Activated T-cell treated with anti-CD3 and anti-CD28 coated beads, Interleukin-2, amount 50 U/mL, for 48 hours (primary cell): ENCODE data around the gene DPP6.

Source experiments
- DNase-seq, 2 experiments: peaks; one replicate each; pipeline ENCODE4 v3.0.0-alpha.2; 2020

Gene DPP6

GRCh38 chr7:154679379-154680053, 627.3 kb downstream of the DPP6 start:
- no peak for DNase-seq

- DNase-seq: no peak
Measured at GRCh38 chr7:154680894-154681659, 628.9 kb downstream of the DPP6 start.

GRCh38 chr7:154682003-154682402, 629.8 kb downstream of the DPP6 start:
- no peak for DNase-seq

GRCh38 chr7:154684666-154685563, 632.7 kb downstream of the DPP6 start:
- DNase-seq: no peak

GRCh38 chr7:154685564-154685901, 633.3 kb downstream of the DPP6 start:
- DNase-seq: no peak

- no peak for DNase-seq
Measured at GRCh38 chr7:154686305-154686704, 634.1 kb downstream of the DPP6 start.

- DNase-seq: no peak
Measured at GRCh38 chr7:154688952-154689351, 636.8 kb downstream of the DPP6 start.

GRCh38 chr7:154690411-154690810, 638.2 kb downstream of the DPP6 start:
- DNase-seq: no peak

GRCh38 chr7:154693661-154694060, 641.5 kb downstream of the DPP6 start:
- no peak for DNase-seq

GRCh38 chr7:154695836-154696235, 643.6 kb downstream of the DPP6 start:
- no peak for DNase-seq

GRCh38 chr7:154696556-154696955, 644.4 kb downstream of the DPP6 start:
- DNase-seq: no peak

- DNase-seq: no peak
Measured at GRCh38 chr7:154698726-154699291, 646.6 kb downstream of the DPP6 start.

- DNase-seq: peak in 1 of 2 experiments; percentile 20
Measured at GRCh38 chr7:154699417-154699816, 647.2 kb downstream of the DPP6 start.

GRCh38 chr7:154709840-154710520, 657.8 kb downstream of the DPP6 start:
- DNase-seq: no peak

GRCh38 chr7:154720016-154720415, 667.8 kb downstream of the DPP6 start:
- DNase-seq: no peak

GRCh38 chr7:154721086-154721485, 668.9 kb downstream of the DPP6 start:
- DNase-seq: no peak

GRCh38 chr7:154726368-154726767, 674.2 kb downstream of the DPP6 start:
- no peak for DNase-seq

- DNase-seq: no peak
Measured at GRCh38 chr7:154729056-154729455, 676.9 kb downstream of the DPP6 start.

GRCh38 chr7:154735766-154736165, 683.6 kb downstream of the DPP6 start:
- no peak for DNase-seq

- no peak for DNase-seq
Measured at GRCh38 chr7:154736389-154736788, 684.2 kb downstream of the DPP6 start.

GRCh38 chr7:154738216-154738615, 686.0 kb downstream of the DPP6 start:
- DNase-seq: no peak

- no peak for DNase-seq
Measured at GRCh38 chr7:154741131-154741530, 688.9 kb downstream of the DPP6 start.

GRCh38 chr7:154743206-154743605, 691.0 kb downstream of the DPP6 start:
- DNase-seq: no peak
